Effector CD4-positive, alpha-beta T cell (primary cell): ENCODE results near the gene ADGRG1.
"Not testable (repeated sequence)": the region's sequence is repeated elsewhere in the genome, so short reads cannot be mapped to it uniquely, and the experiment has no call there.

ENCODE experiments used
- DNase-seq: peaks from one replicate; pipeline ENCODE4 v3.0.0-alpha.2; 2020

ADGRG1 gene

GRCh38 chr16:57667526-57668262 lies 39.3 kb downstream of the ADGRG1 start:
- no peak for DNase-seq

GRCh38 chr16:57668263-57668571 lies 39.8 kb downstream of the ADGRG1 start, which contains the start of gene ADGRG3:
Gene ADGRG3 (plus strand): TSS chr16:57668306. CDS start chr16:57668348, 42 bp downstream.
- DNase-seq = no peak

- DNase-seq = no peak
Observed at GRCh38 chr16:57668630-57669475, 40.4 kb downstream of the ADGRG1 start.

GRCh38 chr16:57669476-57670162 lies 41.2 kb downstream of the ADGRG1 start:
- no peak for DNase-seq

- DNase-seq = no peak
Observed at GRCh38 chr16:57670196-57670595, 41.8 kb downstream of the ADGRG1 start.

GRCh38 chr16:57671451-57671850 lies 43.0 kb downstream of the ADGRG1 start:
- not testable (repeated sequence) for DNase-seq

GRCh38 chr16:57672416-57672815 lies 44.0 kb downstream of the ADGRG1 start:
- DNase-seq = no peak

- DNase-seq = no peak
Observed at GRCh38 chr16:57672824-57673223, 44.4 kb downstream of the ADGRG1 start.

- no peak for DNase-seq
Observed at GRCh38 chr16:57675741-57676551, 47.5 kb downstream of the ADGRG1 start.

GRCh38 chr16:57676553-57677085 lies 48.2 kb downstream of the ADGRG1 start:
- DNase-seq = no peak

GRCh38 chr16:57677622-57678369 lies 49.4 kb downstream of the ADGRG1 start:
- no peak for DNase-seq

GRCh38 chr16:57679016-57679415 lies 50.6 kb downstream of the ADGRG1 start:
- DNase-seq = no peak

- no peak for DNase-seq
Observed at GRCh38 chr16:57679767-57680482, 51.5 kb downstream of the ADGRG1 start.

- no peak for DNase-seq
Observed at GRCh38 chr16:57680842-57681375, 52.5 kb downstream of the ADGRG1 start.

GRCh38 chr16:57681950-57682728 lies 53.7 kb downstream of the ADGRG1 start:
- DNase-seq = no peak

- no peak for DNase-seq
Observed at GRCh38 chr16:57682809-57683635, 54.6 kb downstream of the ADGRG1 start.

GRCh38 chr16:57683636-57684545 lies 55.5 kb downstream of the ADGRG1 start:
- DNase-seq = no peak
